Choroid plexus epithelial cell (primary cell): ENCODE results near the gene SSBP2.

ENCODE experiments used
- DNase-seq: peaks from one replicate; pipeline ENCODE4 v3.0.0-alpha.2; 2010; ENCODE audit warnings: low read depth
- H3K4me3 ChIP-seq: 2 replicates; pipeline ENCODE4 v1.5.1; 2011; ENCODE audit warnings: low read depth, mild to moderate bottlenecking, control low read depth, low read length, moderate library complexity
- CTCF ChIP-seq: conservative IDR thresholded peaks from 2 replicates; pipeline ENCODE4 v1.5.1; 2011; ENCODE audit warnings: low read depth, mild to moderate bottlenecking, control low read depth, inconsistent platforms, low read length, moderate library complexity

Gene SSBP2

GRCh38 chr5:81748556-81748955, 2.3 kb downstream of the SSBP2 start:
- peak; percentile 17 for TF ChIP-seq CTCF
- no peak overlapping the region for H3K4me3 ChIP-seq
- DNase-seq: peak; percentile 31

DNA sequence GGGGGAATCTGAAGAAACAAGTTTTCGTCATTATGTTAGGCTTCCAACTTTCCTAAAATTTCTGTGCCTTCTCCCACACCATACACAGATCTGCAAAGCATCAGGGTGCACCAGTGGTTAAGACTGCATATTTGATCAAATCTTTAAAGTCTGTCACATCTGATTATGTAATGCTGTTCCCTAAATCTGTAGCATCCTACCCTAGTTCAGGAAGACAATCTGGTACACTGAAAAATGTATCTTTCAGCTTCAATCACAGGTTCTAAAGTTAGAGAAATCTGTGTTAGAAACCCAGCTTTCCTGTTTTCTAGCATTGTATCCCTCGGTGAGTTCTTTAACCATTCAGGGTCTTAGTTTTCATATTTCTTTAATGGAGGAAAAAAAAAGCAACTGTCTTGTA, 3.9 kb downstream of the SSBP2 start:
- no peak overlapping the region for H3K4me3 ChIP-seq
- TF ChIP-seq CTCF: no peak
- DNase-seq: no peak

DNA sequence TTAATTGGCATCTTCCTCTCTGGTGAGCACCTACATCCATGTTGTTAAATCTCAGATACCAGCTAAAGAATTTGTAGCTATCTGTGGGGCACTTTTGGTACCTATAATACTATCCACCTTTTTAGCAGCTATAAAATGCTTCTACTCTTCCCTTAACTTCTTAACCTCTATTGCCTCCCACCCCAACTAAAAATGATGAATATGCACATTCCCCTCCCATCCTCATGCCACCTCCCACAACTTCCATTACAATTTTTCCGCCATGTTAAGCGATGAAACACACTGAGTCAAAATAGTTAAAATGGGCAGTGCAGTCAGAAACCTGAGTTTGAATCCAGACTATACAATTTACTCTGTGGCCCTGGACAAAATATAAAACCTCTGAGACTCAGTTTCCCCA, 10.1 kb downstream of the SSBP2 start:
- H3K4me3 ChIP-seq: no peak overlapping the region
- no peak for DNase-seq
- TF ChIP-seq CTCF: no peak

- no peak for TF ChIP-seq CTCF
- no peak for DNase-seq
- H3K4me3 ChIP-seq: no peak overlapping the region
Measured at GRCh38 chr5:81739291-81739690, 11.6 kb downstream of the SSBP2 start.

GRCh38 chr5:81729276-81729675, 21.6 kb downstream of the SSBP2 start:
- H3K4me3 ChIP-seq: no peak overlapping the region
- DNase-seq: no peak
- no peak for TF ChIP-seq CTCF

DNA sequence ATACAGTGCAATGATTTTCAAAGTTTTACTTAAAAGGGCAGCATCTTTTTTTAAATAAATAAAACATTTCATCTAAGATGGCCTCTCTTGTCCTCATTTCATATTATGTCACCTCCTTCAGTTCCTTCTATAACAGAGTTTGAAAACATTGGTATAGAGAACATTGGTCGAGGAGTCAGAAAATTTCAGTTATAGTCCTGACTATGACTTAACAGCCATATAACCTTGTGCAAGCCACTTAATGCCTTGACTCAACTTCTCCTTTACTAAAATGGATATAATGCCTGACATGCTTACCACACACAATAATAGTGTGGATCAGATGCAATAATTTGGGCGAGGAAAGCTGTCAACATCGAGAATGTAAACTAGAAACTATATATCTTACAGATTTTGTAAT, 22.6 kb downstream of the SSBP2 start:
- TF ChIP-seq CTCF: no peak
- no peak for DNase-seq
- H3K4me3 ChIP-seq: no peak overlapping the region

DNA sequence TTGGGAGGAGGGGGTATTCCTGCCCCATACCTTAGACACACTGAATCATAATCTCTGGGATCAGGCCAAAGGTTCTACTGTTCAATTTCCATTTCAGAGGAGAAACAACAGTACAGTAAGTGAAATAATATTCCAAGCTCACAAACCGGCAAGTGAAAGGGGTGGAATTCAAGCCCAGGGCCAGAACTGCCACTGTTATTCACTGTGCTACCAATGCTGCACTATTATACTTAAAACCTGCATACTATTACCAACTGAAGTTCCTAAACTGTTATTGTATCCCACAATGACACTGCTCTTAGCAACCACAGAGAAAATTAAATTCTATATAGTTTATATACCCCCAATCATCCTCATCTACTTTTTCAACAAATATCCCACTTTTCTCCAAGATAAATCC, 24.6 kb downstream of the SSBP2 start:
- TF ChIP-seq CTCF: no peak
- DNase-seq: no peak
- H3K4me3 ChIP-seq: no peak overlapping the region
